HG02571 (cell line): ENCODE measurements around the gene OR51B6.
"Not testable (repeated sequence)": the region's sequence is repeated elsewhere in the genome, so short reads cannot be mapped to it uniquely, and the experiment has no call there.

ENCODE experiments used
- ATAC-seq: cut with Tn5 transposase; IDR thresholded peaks from one replicate; pipeline ENCODE4 v1.9.1; 2021; ENCODE audit warnings: mild to moderate bottlenecking, moderate library complexity; ENCODE audit not compliant: unreplicated experiment

The OR51B6 gene

GRCh38 chr11:5351208-5351607, at the start of gene OR51B6:
Gene OR51B6 (plus strand): TSS chr11:5351508. CDS start chr11:5351508, 0 bp downstream.
- ATAC-seq, result no peak

GRCh38 chr11:5301846-5302245, 49.5 kb upstream of the OR51B6 start, which contains the start of gene OR51B4:
Gene OR51B4 (minus strand): TSS chr11:5301946. CDS start chr11:5301946, 0 bp downstream.
- ATAC-seq, result no peak

GRCh38 chr11:5303626-5304025, 47.7 kb upstream of the OR51B6 start:
- no peak for ATAC-seq

GRCh38 chr11:5304046-5304445, 47.3 kb upstream of the OR51B6 start:
- ATAC-seq, result no peak

- ATAC-seq, result no peak
Measured at GRCh38 chr11:5307256-5308019, 43.9 kb upstream of the OR51B6 start.

- no peak for ATAC-seq
Measured at GRCh38 chr11:5310423-5310822, 40.9 kb upstream of the OR51B6 start.

- not testable (repeated sequence) for ATAC-seq
Measured at GRCh38 chr11:5313326-5314023, 37.8 kb upstream of the OR51B6 start.

- no peak for ATAC-seq
Measured at GRCh38 chr11:5317292-5317691, 34.0 kb upstream of the OR51B6 start.

- ATAC-seq, result no peak
Measured at GRCh38 chr11:5324197-5324596, 27.1 kb upstream of the OR51B6 start, which contains the start of gene OR51B2. Gene OR51B2 (minus strand): TSS chr11:5324297. CDS start chr11:5324297, 0 bp downstream.

- ATAC-seq, result no peak
Measured at GRCh38 chr11:5335170-5335569, 16.1 kb upstream of the OR51B6 start.

GRCh38 chr11:5336331-5336730, 15.0 kb upstream of the OR51B6 start:
- no peak for ATAC-seq

GRCh38 chr11:5337253-5337652, 14.1 kb upstream of the OR51B6 start:
- not testable (repeated sequence) for ATAC-seq

- peak; percentile 40 for ATAC-seq
Measured at GRCh38 chr11:5339771-5340322, 11.5 kb upstream of the OR51B6 start.

- ATAC-seq, result peak; percentile 44
Measured at GRCh38 chr11:5343474-5344335, 7.6 kb upstream of the OR51B6 start, which contains the start of gene OR51B5. Gene OR51B5 (minus strand): TSS chr11:5343524. CDS start chr11:5343524, 0 bp downstream.

GRCh38 chr11:5345831-5346230, 5.5 kb upstream of the OR51B6 start:
- no peak for ATAC-seq

GRCh38 chr11:5348551-5349194, 2.6 kb upstream of the OR51B6 start:
- ATAC-seq, result no peak

GRCh38 chr11:5349550-5349949, 1.8 kb upstream of the OR51B6 start:
- ATAC-seq, result no peak

GRCh38 chr11:5356031-5356430, 4.7 kb downstream of the OR51B6 start:
- ATAC-seq, result not testable (repeated sequence)

GRCh38 chr11:5362017-5362625, 10.8 kb downstream of the OR51B6 start:
- ATAC-seq, result no peak

- no peak for ATAC-seq
Measured at GRCh38 chr11:5363679-5364078, 12.4 kb downstream of the OR51B6 start.
